ELF-1 (cell line): ENCODE measurements around the gene DNAJC17.

Experiments used
- DNase-seq: peaks from one replicate; pipeline ENCODE4 v3.0.0-alpha.2; 2016; ENCODE audit warnings: low read depth, low spot score

Gene DNAJC17

GRCh38 chr15:40743485-40743901 is 63.8 kb downstream of the DNAJC17 start:
- no peak for DNase-seq

- peak; percentile 20 for DNase-seq
Measured at GRCh38 chr15:40739854-40740253, 67.4 kb downstream of the DNAJC17 start.

- DNase-seq = no peak
Measured at GRCh38 chr15:40739047-40739446, 68.2 kb downstream of the DNAJC17 start.

GRCh38 chr15:40737048-40737447 is 70.2 kb downstream of the DNAJC17 start:
- no peak for DNase-seq

GRCh38 chr15:40736575-40736974 is 70.7 kb downstream of the DNAJC17 start:
- DNase-seq = no peak

GRCh38 chr15:40731034-40731433 is 76.2 kb downstream of the DNAJC17 start:
- no peak for DNase-seq

- DNase-seq = no peak
Measured at GRCh38 chr15:40723919-40724318, 83.4 kb downstream of the DNAJC17 start.

- no peak for DNase-seq
Measured at GRCh38 chr15:40722934-40723333, 84.3 kb downstream of the DNAJC17 start.

GRCh38 chr15:40722354-40722753 is 84.9 kb downstream of the DNAJC17 start:
- DNase-seq = no peak

- DNase-seq = no peak
Measured at GRCh38 chr15:40721701-40722100, 85.6 kb downstream of the DNAJC17 start.

GRCh38 chr15:40716165-40716564 is 91.1 kb downstream of the DNAJC17 start:
- no peak for DNase-seq
